SK-N-MC (cell line): ENCODE measurements around the gene PPP1R18.

Source experiments
- EZH2 ChIP-seq: fragments of 200-600 bp; sonication (generic); IDR thresholded peaks from one replicate; pipeline ENCODE4 v1.6.1; 2017; ENCODE audit warnings: antibody characterized with exemption
- FOXP2 ChIP-seq: optimal IDR thresholded peaks from 2 replicates; pipeline ENCODE3; 2011; ENCODE audit warnings: mild to moderate bottlenecking, moderate library complexity; ENCODE audit not compliant: insufficient read depth; ENCODE audit errors: extremely low read length, control extremely low read depth
- POLR2AphosphoS5 ChIP-seq: IDR thresholded peaks from 2 replicates; pipeline ENCODE4 v1.6.1; 2012; ENCODE audit warnings: mild to moderate bottlenecking, low read depth, low read length, borderline replicate concordance

DNA sequence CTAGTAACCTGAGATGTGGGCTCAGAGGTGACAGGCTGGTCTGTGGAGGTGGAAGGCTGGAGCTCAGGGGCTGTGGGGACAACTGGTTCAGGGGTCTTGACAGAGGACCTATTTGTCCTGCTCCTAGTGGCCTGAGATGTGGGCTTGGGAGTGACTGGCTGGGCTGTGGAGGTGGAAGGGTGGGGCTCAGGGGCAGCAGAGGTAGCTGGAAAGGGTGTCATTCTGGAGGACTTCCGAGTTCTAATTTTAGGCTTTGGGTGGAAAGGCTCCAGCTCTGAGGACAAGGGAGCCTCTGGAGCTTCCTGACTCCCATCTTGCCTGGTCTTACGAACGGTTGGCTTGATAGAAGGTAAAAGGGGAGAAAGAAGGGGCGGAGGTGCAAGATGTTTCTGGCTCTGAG lies 19.2 kb upstream of the PPP1R18 start:
- TF ChIP-seq POLR2AphosphoS5 = no peak
- TF ChIP-seq EZH2 = no peak
- no peak for TF ChIP-seq FOXP2
